ENCODE results near the gene BTNL3. TPM values are rescaled to one million over a fixed set of nuclear protein-coding genes. Genes with fewer than 3 reads are reported as not detected.
"Not testable (repeated sequence)": the region's sequence is repeated elsewhere in the genome, so short reads cannot be mapped to it uniquely, and the experiment has no call there.

BTNL3 gene
- total RNA-seq, 2 experiments from 2014 or later: not detected

DNA sequence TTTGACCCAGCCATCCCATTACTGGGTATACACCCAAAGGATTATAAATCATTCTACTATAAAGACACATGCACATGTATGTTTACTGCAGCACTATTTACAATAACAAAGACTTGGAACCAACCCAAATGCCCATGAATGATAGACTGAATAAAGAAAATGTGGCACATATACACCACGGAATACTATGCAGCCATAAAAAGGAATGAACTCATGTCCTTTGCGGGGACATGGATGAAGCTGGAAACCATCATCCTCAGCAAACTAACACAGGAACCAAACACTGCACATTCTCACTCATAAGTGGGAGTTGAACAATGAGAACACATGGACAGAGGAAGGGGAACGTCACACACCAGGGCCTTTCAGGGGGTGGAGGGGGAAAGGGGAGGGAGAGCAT lies 28.8 kb downstream of the BTNL3 start:
- H3K4me3 ChIP-seq (ENCODE audit: low read length); H3K27me3 ChIP-seq (ENCODE audit: control insufficient read depth in 1 of 2, insufficient read depth in 2 of 2, low read length in 2 of 2); ATAC-seq (ENCODE audit: poor library complexity); intact Hi-C loops (cut with DNase I, micrococcal nuclease); H3K36me3 ChIP-seq (ENCODE audit: insufficient read depth, low read length); POLR2A ChIA-PET; H3K4me3 Mint-ChIP-seq; H3K4me1 Mint-ChIP-seq (ENCODE audit: low read depth); CTCF ChIA-PET; H3K27ac Mint-ChIP-seq; H3K27ac ChIP-seq (ENCODE audit: low read depth in 1 of 2, low read length in 2 of 2); H3K4me1 ChIP-seq (ENCODE audit: insufficient read depth, low read length); DNase-seq; H3K36me3 Mint-ChIP-seq (ENCODE audit: low read depth): not testable (repeated sequence)
- peaks cover 37% of the 10 kb centered on the region for H3K27me3 Mint-ChIP-seq
- peaks cover 11% of the 10 kb centered on the region for H3K9me3 Mint-ChIP-seq
- peaks cover 12 to 17% of the 10 kb centered on the region in 2 experiments for H3K9me3 ChIP-seq (ENCODE audit: control insufficient read depth in 1 of 2, insufficient read depth in 1 of 2, low read length in 2 of 2)

DNA sequence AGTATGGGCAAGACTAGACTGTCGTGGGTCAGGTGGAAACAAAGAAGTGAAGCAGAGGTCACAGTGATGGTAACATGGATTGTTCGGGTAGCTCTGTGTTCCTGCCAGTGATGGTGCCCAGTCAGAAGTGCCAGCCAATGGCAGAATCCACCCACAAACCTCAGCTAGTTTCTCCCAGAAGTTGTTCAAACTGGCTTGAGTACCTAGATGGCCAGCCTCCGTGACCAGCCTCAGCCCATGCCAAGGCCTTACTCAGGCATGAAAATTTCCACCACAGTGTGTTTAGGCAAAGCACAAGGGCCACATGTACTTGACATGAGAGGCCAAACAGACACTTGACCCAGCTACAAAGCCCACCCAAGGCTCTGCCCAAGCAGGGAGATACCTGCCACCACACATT lies 32.0 kb downstream of the BTNL3 start:
- no peak for ATAC-seq (ENCODE audit: poor library complexity)
- H3K9me3 Mint-ChIP-seq: peaks cover 10% of the 10 kb centered on the region
- H3K36me3 Mint-ChIP-seq (ENCODE audit: low read depth): no peaks in the 10 kb centered on the region

DNA sequence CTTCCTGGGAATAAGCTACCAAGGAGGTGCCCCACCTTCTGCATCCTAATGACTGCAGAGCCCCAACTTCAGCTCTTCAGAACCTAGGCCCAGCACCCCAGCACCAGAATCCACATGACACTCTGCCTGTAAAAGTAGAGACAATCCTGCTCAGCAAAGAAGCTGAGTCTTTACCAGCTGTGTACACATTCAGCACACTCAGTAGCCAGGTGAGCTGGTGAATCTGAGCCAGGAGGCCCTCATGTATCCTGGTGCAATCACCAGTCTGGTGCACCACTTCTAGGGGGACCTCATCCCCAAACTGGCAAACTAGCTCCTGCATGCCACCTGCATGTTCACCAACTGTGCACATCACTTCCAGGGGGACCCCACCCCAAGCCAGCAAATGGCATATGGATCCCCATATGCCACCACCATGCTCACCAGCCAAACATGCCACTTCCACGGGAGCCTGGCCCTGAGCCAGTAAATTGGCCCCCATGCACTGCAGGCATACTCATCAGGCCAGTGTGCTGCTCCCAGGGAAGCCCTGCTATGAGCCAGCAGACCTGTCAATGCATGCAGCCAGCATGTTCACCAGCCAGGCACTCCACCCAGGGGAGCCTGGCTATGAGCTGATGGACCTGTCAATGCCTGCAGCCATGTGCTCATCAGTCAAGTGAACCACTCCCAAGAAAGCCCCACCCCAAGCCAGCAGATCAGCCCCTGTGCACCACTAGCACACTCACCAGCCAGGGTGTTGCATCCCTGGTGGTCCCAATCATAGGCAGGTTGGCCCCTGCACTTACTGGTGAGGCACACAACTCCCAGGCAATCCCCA lies 35.8 kb downstream of the BTNL3 start:
- CTCF ChIA-PET: no interaction called here
- ATAC-seq (ENCODE audit: poor library complexity) (no peak), DNase-seq (no peak)
- Histone ChIP-seq H3K27me3 (ENCODE audit: control insufficient read depth in 1 of 2, insufficient read depth in 2 of 2, low read length in 2 of 2) (peaks cover 0 to 11% of the 10 kb centered on the region in 2 experiments), H3K27ac (ENCODE audit: low read depth in 1 of 2, low read length in 2 of 2) (no peak overlapping the region), H3K4me3 (ENCODE audit: low read length) (no peak overlapping the region), H3K9me3 (ENCODE audit: control insufficient read depth in 1 of 2, insufficient read depth in 1 of 2, low read length in 2 of 2) (peaks cover 23 to 28% of the 10 kb centered on the region in 2 experiments), H3K4me1 (ENCODE audit: insufficient read depth, low read length) (no peaks in the 10 kb centered on the region), H3K36me3 (ENCODE audit: insufficient read depth, low read length) (no peaks in the 10 kb centered on the region)
- POLR2A ChIA-PET: no interaction called here
- Mint-ChIP-seq H3K9me3 (peaks cover 10% of the 10 kb centered on the region), H3K36me3 (ENCODE audit: low read depth) (no peaks in the 10 kb centered on the region), H3K27me3 (peaks cover 47% of the 10 kb centered on the region), H3K27ac (no peak overlapping the region), H3K4me3 (no peak overlapping the region), H3K4me1 (ENCODE audit: low read depth) (no peaks in the 10 kb centered on the region)
- TF ChIP-seq, protein P1, sequence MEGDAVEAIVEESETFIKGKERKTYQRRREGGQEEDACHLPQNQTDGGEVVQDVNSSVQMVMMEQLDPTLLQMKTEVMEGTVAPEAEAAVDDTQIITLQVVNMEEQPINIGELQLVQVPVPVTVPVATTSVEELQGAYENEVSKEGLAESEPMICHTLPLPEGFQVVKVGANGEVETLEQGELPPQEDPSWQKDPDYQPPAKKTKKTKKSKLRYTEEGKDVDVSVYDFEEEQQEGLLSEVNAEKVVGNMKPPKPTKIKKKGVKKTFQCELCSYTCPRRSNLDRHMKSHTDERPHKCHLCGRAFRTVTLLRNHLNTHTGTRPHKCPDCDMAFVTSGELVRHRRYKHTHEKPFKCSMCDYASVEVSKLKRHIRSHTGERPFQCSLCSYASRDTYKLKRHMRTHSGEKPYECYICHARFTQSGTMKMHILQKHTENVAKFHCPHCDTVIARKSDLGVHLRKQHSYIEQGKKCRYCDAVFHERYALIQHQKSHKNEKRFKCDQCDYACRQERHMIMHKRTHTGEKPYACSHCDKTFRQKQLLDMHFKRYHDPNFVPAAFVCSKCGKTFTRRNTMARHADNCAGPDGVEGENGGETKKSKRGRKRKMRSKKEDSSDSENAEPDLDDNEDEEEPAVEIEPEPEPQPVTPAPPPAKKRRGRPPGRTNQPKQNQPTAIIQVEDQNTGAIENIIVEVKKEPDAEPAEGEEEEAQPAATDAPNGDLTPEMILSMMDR (IDR thresholded peaks at IDR 0.05): no peak
- intact Hi-C loops (cut with DNase I, micrococcal nuclease): no loop called here

More for the DNA sequence above, 32.0 kb downstream of the BTNL3 start:
- H3K4me1 ChIP-seq (ENCODE audit: insufficient read depth, low read length): no peaks in the 10 kb centered on the region
- no peak overlapping the region for H3K27ac ChIP-seq (ENCODE audit: low read depth in 1 of 2, low read length in 2 of 2)
- Mint-ChIP-seq H3K27ac (no peak overlapping the region), H3K4me1 (ENCODE audit: low read depth) (no peaks in the 10 kb centered on the region), H3K27me3 (peaks cover 39% of the 10 kb centered on the region), H3K4me3 (no peak overlapping the region)
- ChIA-PET POLR2A (no interaction called here), CTCF (no interaction called here)
- H3K4me3 ChIP-seq (ENCODE audit: low read length): no peak overlapping the region
- no peak for DNase-seq
- H3K36me3 ChIP-seq (ENCODE audit: insufficient read depth, low read length): no peaks in the 10 kb centered on the region
- H3K9me3 ChIP-seq (ENCODE audit: control insufficient read depth in 1 of 2, insufficient read depth in 1 of 2, low read length in 2 of 2): peaks cover 23 to 28% of the 10 kb centered on the region in 2 experiments
- intact Hi-C loops (cut with DNase I, micrococcal nuclease): no loop called here
- TF ChIP-seq, protein P1 (IDR thresholded peaks at IDR 0.05): no peak
- peaks cover 0 to 11% of the 10 kb centered on the region in 2 experiments for H3K27me3 ChIP-seq (ENCODE audit: control insufficient read depth in 1 of 2, insufficient read depth in 2 of 2, low read length in 2 of 2)
